Middle frontal gyrus (tissue), 1 donor: ENCODE data around the gene SEMA4A.
A peak's percentile ranks its signal among the peaks of the same experiment; 100 is the strongest.

Experiments
- DNase-seq: peaks from one replicate; pipeline ENCODE4 v3.0.0-alpha.2; 2015; ENCODE audit warnings: low spot score; ENCODE audit errors: extremely low spot score

The SEMA4A gene

GRCh38 chr1:156134716-156135435, 18.5 kb upstream of the SEMA4A start:
- no peak for DNase-seq

DNA sequence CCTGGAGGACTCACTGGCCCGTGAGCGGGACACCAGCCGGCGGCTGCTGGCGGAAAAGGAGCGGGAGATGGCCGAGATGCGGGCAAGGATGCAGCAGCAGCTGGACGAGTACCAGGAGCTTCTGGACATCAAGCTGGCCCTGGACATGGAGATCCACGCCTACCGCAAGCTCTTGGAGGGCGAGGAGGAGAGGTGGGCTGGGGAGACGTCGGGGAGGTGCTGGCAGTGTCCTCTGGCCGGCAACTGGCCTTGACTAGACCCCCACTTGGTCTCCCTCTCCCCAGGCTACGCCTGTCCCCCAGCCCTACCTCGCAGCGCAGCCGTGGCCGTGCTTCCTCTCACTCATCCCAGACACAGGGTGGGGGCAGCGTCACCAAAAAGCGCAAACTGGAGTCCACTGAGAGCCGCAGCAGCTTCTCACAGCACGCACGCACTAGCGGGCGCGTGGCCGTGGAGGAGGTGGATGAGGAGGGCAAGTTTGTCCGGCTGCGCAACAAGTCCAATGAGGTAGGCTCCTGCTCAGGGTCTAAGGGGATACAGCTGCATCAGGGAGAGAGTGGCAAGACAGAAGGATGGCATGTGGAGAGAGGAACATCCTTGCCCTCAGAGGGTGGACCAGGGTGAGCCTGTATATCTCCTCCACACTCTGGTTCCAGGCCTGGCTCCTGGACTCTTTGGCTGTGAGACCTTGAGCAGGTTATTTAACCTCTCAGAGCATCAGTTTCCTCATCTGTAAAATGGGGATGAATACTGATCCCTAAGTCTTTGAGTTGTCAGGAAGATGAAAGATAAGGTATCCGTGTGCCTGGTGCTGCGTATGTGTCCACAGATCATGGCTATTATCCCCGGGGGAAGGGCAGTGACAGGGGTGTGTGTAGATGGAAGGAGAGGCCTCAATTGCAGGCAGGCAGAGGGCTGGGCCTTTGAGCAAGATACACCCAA, 17.2 kb upstream of the SEMA4A start:
- no peak for DNase-seq

DNA sequence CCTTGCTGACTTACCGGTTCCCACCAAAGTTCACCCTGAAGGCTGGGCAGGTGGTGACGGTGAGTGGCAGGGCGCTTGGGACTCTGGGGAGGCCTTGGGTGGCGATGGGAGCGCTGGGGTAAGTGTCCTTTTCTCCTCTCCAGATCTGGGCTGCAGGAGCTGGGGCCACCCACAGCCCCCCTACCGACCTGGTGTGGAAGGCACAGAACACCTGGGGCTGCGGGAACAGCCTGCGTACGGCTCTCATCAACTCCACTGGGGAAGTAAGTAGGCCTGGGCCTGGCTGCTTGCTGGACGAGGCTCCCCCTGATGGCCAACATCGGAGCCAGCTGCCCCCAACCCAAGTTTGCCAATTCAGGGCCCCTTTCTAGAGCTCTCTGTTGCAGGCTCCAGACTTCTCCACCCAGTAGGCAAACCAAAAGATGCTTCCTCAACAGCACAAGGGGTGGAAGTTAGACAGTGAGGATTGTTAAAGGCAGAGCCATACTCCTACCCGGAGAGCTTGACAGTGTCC, 16.4 kb upstream of the SEMA4A start:
- no peak for DNase-seq

- no peak for DNase-seq
Observed at GRCh38 chr1:156138458-156138867, 14.9 kb upstream of the SEMA4A start.

- no peak for DNase-seq
Observed at GRCh38 chr1:156140879-156141707, 12.3 kb upstream of the SEMA4A start.

DNA sequence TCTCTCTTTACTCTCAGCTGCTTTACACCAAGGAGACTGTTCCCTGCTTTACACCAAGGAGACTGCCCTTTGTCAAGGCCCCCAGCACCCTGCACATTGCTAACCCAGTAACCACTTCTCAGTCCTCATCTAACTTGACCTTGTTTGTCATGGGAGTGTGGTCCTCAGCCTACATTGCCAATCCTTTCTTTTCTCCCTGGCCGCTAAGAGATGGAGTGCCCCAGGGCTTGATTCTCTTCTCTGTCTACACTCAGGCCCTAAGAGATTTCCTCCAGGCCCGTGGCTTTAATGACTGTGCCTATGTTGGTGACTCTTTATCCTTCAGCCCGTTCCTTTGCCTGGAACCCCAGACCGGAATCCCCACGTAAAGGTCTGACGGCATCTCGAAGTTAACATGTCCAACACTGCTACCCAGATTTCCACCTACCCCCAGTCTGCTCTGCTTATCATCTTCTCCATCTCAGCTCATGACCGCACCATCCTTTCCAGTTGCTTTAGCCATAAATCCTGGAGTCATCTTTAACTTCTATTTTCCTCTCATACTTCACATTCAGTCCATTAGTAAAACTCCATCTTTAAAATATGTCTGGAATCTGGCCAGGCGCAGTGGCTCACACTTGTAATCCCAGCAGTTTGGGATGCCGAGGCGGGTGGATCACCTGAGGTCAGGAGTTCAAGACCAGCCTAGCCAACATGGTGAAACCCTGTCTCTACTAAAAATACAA, 9.5 kb upstream of the SEMA4A start:
- DNase-seq = no peak

DNA sequence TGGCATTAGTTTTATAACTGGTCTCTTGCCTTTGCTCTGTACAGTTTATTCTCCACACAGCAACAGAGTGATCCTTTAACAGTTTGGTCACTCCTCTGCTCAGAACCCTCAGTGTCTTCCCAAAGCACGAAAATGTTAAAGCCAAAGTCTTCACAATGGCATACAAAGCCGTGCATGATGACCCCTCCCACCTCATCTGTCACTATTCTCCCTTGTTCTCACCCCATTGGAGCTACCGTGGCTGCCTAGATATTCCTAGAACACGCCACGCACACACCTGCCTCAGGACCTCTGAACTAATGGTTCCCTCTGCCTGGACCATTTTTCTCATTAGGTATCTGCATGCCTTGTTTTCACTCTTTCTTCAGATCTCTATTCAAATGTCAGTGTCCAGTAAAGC, 8.6 kb upstream of the SEMA4A start:
- no peak for DNase-seq

DNA sequence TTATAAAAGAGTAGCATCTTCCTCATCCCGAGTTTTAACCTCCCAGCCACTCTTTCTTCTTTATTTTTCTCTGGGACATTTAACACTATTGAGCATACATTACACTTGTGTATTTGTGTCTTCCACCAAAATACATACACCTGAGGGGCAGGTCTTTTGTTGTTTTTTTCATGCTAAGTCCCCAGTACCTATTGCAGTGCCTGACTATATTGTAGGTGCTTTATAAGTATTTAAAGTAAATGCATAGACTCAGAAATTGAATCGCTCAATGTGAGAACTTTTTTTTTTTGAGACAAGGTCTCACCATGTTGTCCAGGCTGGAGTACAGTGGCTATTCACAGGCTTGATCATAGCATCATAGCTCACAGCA, 7.8 kb upstream of the SEMA4A start:
- DNase-seq = no peak

- DNase-seq = peak; percentile 67
Observed at GRCh38 chr1:156146020-156146768, 7.2 kb upstream of the SEMA4A start.

- DNase-seq = no peak
Observed at GRCh38 chr1:156146769-156147405, 6.5 kb upstream of the SEMA4A start.

- DNase-seq = no peak
Observed at GRCh38 chr1:156148216-156148615, 5.2 kb upstream of the SEMA4A start.

DNA sequence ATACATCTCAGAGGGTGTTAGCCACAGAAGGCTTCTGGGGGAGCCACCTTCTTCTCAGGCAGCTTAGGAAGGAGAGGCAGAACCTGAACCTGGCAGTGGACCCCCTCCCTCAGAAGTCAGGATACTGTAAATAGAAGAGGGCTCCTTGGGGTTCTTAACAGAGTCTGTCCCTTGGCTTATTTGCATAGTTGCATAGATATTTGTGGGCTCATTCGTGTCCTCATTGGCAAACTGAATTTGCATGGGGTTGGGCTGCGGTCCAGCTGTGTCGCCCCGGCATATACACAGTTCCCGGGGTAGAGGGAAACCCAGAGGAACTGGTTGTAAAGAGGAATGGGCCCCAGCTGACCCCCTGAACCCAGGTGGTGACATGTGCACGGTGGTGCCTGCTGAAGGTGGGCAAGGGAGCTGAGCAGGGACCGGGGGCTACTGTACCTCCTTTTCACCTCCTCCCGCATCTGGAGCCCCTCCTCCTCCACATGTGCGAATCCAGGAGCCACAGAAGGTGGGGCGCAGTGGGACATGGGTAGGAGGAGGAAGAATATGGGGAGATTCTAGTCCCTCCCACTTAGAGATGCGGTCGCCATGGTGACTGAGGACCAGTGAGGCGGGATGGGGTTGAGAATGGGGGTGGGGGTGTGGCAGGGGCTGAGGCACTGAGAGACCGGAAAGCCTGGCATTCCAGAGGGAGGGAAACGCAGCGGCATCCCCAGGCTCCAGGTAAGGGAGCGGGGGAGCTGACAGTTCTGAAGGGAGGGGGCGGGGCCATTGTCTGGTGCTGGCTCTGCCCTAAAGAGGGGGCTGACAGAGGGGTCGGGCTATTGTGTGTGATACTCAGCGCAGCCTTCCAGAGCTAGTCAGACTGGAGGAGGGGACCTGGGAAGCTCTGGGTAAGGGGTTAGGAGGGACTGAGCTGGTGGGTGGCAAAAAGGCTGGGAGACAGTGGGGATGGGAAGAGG, 3.7 kb upstream of the SEMA4A start:
- no peak for DNase-seq

GRCh38 chr1:156150333-156151011, 2.9 kb upstream of the SEMA4A start:
- no peak for DNase-seq

DNA sequence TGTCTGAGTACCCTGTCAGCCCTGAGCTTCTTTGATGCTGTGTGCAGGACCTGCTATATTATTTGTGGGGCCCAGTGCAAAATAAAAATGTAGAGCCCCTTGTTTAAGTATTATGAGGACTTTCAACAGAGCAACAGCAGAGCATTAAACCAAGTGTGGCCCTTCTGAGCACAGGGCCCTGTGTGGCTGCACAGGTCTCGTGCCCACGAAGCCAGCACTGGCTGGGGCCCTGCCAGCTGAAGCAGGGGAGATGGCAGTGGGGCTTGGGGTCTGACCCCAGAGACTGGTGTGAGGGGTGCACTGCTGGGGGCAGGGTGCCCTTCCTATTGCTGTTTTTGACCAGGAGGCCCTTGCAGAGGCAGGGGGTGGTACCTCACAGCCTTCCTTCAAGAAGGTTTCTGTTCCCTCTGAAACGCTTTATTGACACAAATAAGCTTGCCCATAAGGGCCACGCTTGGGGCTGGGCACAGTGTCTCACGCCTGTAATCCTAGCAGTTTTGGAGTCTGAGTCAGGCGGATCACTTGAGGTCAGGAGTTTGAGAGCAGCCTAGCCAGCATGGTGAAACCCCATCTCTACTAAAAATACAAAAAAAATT, 2.2 kb upstream of the SEMA4A start:
- DNase-seq = no peak

GRCh38 chr1:156152628-156153027, 757 bp upstream of the SEMA4A start:
- DNase-seq = no peak

GRCh38 chr1:156154317-156154749, 948 bp downstream of the SEMA4A start:
- DNase-seq = no peak

DNA sequence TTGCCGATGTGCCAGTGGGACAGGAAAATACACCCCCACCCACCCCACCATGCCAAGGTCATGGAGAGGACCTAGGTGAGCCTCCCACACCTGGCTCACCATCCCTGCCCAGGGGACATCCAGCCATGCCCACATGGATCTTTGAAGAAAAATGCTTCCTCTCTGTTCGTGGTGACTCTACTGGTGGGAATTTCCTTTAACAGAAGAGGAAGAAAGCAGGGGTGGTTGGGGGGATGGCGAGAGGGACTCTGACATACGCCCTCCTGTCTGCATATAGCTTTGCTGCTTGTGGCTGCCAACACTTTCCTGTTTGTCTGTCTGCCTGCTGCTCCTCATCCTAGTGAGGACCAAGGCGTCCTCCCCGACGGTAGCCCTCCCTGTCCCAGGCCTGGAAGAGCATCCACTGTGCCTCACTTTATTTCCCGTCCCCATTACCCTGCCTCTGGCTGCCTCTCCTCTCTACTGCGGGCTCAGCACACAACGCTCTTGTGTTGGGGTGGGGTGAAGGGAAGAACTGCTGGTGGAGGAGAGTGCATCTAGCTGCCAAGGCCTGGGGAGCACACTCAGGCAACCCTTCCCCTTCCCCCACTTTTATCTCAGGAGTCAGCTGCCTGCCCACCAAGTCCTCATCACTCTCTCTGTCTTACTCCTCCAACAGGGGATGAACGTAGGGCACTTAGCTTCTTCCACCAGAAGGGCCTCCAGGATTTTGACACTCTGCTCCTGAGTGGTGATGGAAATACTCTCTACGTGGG, 2.5 kb downstream of the SEMA4A start:
- no peak for DNase-seq
